IPS-20b (cell line): ENCODE measurements around the gene DESI2.

ENCODE experiments used
- H3K27ac ChIP-seq: one replicate; pipeline ENCODE4 v1.5.1; 2013; ENCODE audit warnings: low read length
- H3K27me3 ChIP-seq: 2 replicates; pipeline ENCODE4 v1.6.1; 2013; ENCODE audit warnings: mild to moderate bottlenecking, low read length, inconsistent platforms; ENCODE audit not compliant: insufficient read depth
- H3K36me3 ChIP-seq: 2 replicates; pipeline ENCODE4 v1.6.1; 2013; ENCODE audit warnings: low read depth, mild to moderate bottlenecking, inconsistent platforms, low read length, moderate library complexity; ENCODE audit not compliant: insufficient read depth
- H3K4me1 ChIP-seq: 2 replicates; pipeline ENCODE4 v1.6.1; 2013; ENCODE audit warnings: mild to moderate bottlenecking, control low read depth, inconsistent platforms, low read length, moderate library complexity; ENCODE audit not compliant: insufficient read depth
- H3K4me3 ChIP-seq: 2 replicates; pipeline ENCODE4 v1.5.1; 2013; ENCODE audit warnings: mild to moderate bottlenecking, low read length, inconsistent platforms
- H3K9ac ChIP-seq: 2 replicates; pipeline ENCODE4 v1.6.1; 2013; ENCODE audit warnings: low read depth, mild to moderate bottlenecking, inconsistent platforms, low read length, moderate library complexity
- H3K9me3 ChIP-seq: 2 replicates; pipeline ENCODE4 v1.6.1; 2013; ENCODE audit warnings: mild to moderate bottlenecking, low read depth, low read length, inconsistent platforms; ENCODE audit not compliant: insufficient read depth

Gene DESI2

GRCh38 chr1:244652623-244653438, at the start of gene DESI2:
Gene DESI2 (plus strand): TSS chr1:244653126. CDS start chr1:244653314, 188 bp downstream.
- Histone ChIP-seq H3K4me1 (peaks cover 32% of the 10 kb centered on the region), H3K27me3 (no peaks in the 10 kb centered on the region), H3K36me3 (peaks cover 10% of the 10 kb centered on the region), H3K9ac (peak within 1 kb of the TSS; percentile 93), H3K9me3 (no peaks in the 10 kb centered on the region), H3K4me3 (peak within 1 kb of the TSS; percentile 97), H3K27ac (peak within 1 kb of the TSS; percentile 71)

- Histone ChIP-seq H3K27ac (no peak overlapping the region), H3K4me1 (no peaks in the 10 kb centered on the region), H3K9ac (no peak overlapping the region), H3K27me3 (no peaks in the 10 kb centered on the region), H3K36me3 (no peaks in the 10 kb centered on the region), H3K9me3 (no peaks in the 10 kb centered on the region), H3K4me3 (no peak overlapping the region)
Measured at GRCh38 chr1:244603498-244603897, 49.4 kb upstream of the DESI2 start.

GRCh38 chr1:244605835-244606370, 47.0 kb upstream of the DESI2 start:
- Histone ChIP-seq H3K36me3 (no peaks in the 10 kb centered on the region), H3K4me1 (no peaks in the 10 kb centered on the region), H3K4me3 (no peak overlapping the region), H3K9me3 (no peaks in the 10 kb centered on the region), H3K27me3 (no peaks in the 10 kb centered on the region), H3K27ac (no peak overlapping the region), H3K9ac (no peak overlapping the region)

GRCh38 chr1:244614113-244614836, 38.7 kb upstream of the DESI2 start:
- Histone ChIP-seq H3K4me3 (no peak overlapping the region), H3K36me3 (no peaks in the 10 kb centered on the region), H3K27ac (no peak overlapping the region), H3K9ac (no peak overlapping the region), H3K27me3 (no peaks in the 10 kb centered on the region), H3K4me1 (peaks cover 16% of the 10 kb centered on the region), H3K9me3 (no peaks in the 10 kb centered on the region)

GRCh38 chr1:244614879-244615278, 38.0 kb upstream of the DESI2 start:
- peaks cover 16% of the 10 kb centered on the region for H3K4me1 ChIP-seq
- H3K27me3 ChIP-seq = no peaks in the 10 kb centered on the region
- no peak overlapping the region for H3K27ac ChIP-seq
- no peaks in the 10 kb centered on the region for H3K36me3 ChIP-seq
- no peaks in the 10 kb centered on the region for H3K9me3 ChIP-seq
- no peak overlapping the region for H3K4me3 ChIP-seq
- no peak overlapping the region for H3K9ac ChIP-seq

- Histone ChIP-seq H3K27me3 (no peaks in the 10 kb centered on the region), H3K4me3 (no peak overlapping the region), H3K27ac (no peak overlapping the region), H3K4me1 (peaks cover 16% of the 10 kb centered on the region), H3K9ac (no peak overlapping the region), H3K36me3 (no peaks in the 10 kb centered on the region), H3K9me3 (no peaks in the 10 kb centered on the region)
Measured at GRCh38 chr1:244615301-244615700, 37.6 kb upstream of the DESI2 start.

- H3K9me3 ChIP-seq = no peaks in the 10 kb centered on the region
- no peaks in the 10 kb centered on the region for H3K27me3 ChIP-seq
- no peak overlapping the region for H3K4me3 ChIP-seq
- H3K36me3 ChIP-seq = no peaks in the 10 kb centered on the region
- no peak overlapping the region for H3K9ac ChIP-seq
- no peaks in the 10 kb centered on the region for H3K4me1 ChIP-seq
- H3K27ac ChIP-seq = no peak overlapping the region
Measured at GRCh38 chr1:244626709-244627108, 26.2 kb upstream of the DESI2 start.

- H3K9ac ChIP-seq = no peak overlapping the region
- H3K36me3 ChIP-seq = no peaks in the 10 kb centered on the region
- H3K9me3 ChIP-seq = no peaks in the 10 kb centered on the region
- no peak overlapping the region for H3K4me3 ChIP-seq
- H3K4me1 ChIP-seq = no peaks in the 10 kb centered on the region
- no peaks in the 10 kb centered on the region for H3K27me3 ChIP-seq
- H3K27ac ChIP-seq = no peak overlapping the region
Measured at GRCh38 chr1:244628789-244629188, 24.1 kb upstream of the DESI2 start.

GRCh38 chr1:244633140-244633539, 19.8 kb upstream of the DESI2 start:
- no peak overlapping the region for H3K27ac ChIP-seq
- no peaks in the 10 kb centered on the region for H3K9me3 ChIP-seq
- H3K4me1 ChIP-seq = no peaks in the 10 kb centered on the region; the same call in 1 of the 2 replicates
- H3K9ac ChIP-seq = no peak overlapping the region
- no peaks in the 10 kb centered on the region for H3K36me3 ChIP-seq
- H3K4me3 ChIP-seq = no peak overlapping the region
- H3K27me3 ChIP-seq = no peaks in the 10 kb centered on the region

GRCh38 chr1:244634546-244634945, 18.4 kb upstream of the DESI2 start:
- Histone ChIP-seq H3K9me3 (no peaks in the 10 kb centered on the region), H3K36me3 (no peaks in the 10 kb centered on the region), H3K27me3 (no peaks in the 10 kb centered on the region), H3K4me3 (no peak overlapping the region), H3K27ac (no peak overlapping the region), H3K9ac (no peak overlapping the region), H3K4me1 (no peaks in the 10 kb centered on the region; the same call in 1 of the 2 replicates)

GRCh38 chr1:244636488-244637259, 16.3 kb upstream of the DESI2 start:
- H3K4me3 ChIP-seq = no peak overlapping the region
- no peak overlapping the region for H3K27ac ChIP-seq
- H3K27me3 ChIP-seq = no peaks in the 10 kb centered on the region
- no peaks in the 10 kb centered on the region; the same call in 1 of the 2 replicates for H3K4me1 ChIP-seq
- H3K9ac ChIP-seq = no peak overlapping the region
- no peaks in the 10 kb centered on the region for H3K9me3 ChIP-seq
- H3K36me3 ChIP-seq = no peaks in the 10 kb centered on the region
